Epithelial cell of alveolus of lung (primary cell): Measurements from ENCODE around the gene ABCA4. TPM values are rescaled to one million over a fixed set of nuclear protein-coding genes. Genes with fewer than 3 reads are reported as not detected.

Experiments used
- total RNA-seq: library from RNA; depleted of rRNA; stranded (reverse); fragments of >200 nt; gene quantifications from 2 replicates; pipeline ENCODE4 v1.2.1, GENCODE V29; 2015

ABCA4 gene
- total RNA-seq, result 0.52 and 1.4 TPM in 2 replicates

DNA sequence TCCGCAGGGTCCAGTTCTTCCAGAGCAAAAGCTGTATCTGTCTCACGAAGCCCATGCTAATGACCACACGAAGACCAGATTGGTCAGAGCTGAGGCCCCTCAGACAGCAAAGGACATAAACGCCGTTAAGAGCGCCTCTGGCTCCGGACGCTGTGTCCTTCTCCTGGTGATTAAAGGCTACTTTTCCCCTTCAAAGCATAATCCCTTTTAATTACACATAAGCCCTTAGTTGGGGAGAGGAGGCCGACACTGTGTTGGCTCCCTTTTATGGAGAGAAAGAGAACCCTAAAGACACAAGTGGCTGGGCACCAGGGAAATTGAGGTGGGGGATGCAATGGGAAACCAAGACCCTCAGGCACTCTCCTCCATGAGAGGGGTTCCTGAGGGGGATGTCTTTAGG is at the start of gene ABCA4:
Gene ABCA4, minus strand, starts transcription at position 158 of the 400 bp plus-strand sequence. Its CDS starts 103 bp downstream, at position 55.

Other genes with a start within 250 kb of the ABCA4 start
- gene DNTTIP2, start 241.9 kb downstream of the ABCA4 start, total RNA-seq, result 19.9 and 20.9 TPM in 2 replicates
- 13.7 and 18.9 TPM in 2 replicates for gene GCLM, start 211.7 kb downstream of the ABCA4 start, total RNA-seq
- 5.4 and 15.0 TPM in 2 replicates for gene ARHGAP29, start 116.4 kb upstream of the ABCA4 start, total RNA-seq